ENCODE data around the gene UFD1. TPM values are rescaled to one million over a fixed set of nuclear protein-coding genes. Genes with fewer than 3 reads are reported as not detected.
"Not testable (repeated sequence)": the region's sequence is repeated elsewhere in the genome, so short reads cannot be mapped to it uniquely, and the experiment has no call there.

UFD1 gene
- total RNA-seq, 1 experiment from 2014 or later, result 62.3 TPM

- Mint-ChIP-seq H3K9me3 (ENCODE audit: unreplicated experiment) (no peaks in the 10 kb centered on the region), H3K36me3 (ENCODE audit: insufficient read depth, unreplicated experiment) (peaks cover 37% of the 10 kb centered on the region), H3K27ac (ENCODE audit: low read depth, unreplicated experiment) (no peak overlapping the region), H3K27me3 (ENCODE audit: insufficient read depth, unreplicated experiment) (no peaks in the 10 kb centered on the region), H3K4me3 (ENCODE audit: unreplicated experiment) (no peak overlapping the region), H3K4me1 (ENCODE audit: insufficient read depth, unreplicated experiment) (peaks cover 9% of the 10 kb centered on the region)
- CTCF ChIA-PET, result interaction anchor here (0.6 kb wide), 1 partner anchor 70 kb away, joined by 3 read pairs; no protein-coding TSS in a partner anchor
- no peak for TF ChIP-seq CTCF (IDR thresholded peaks at IDR 0.05; ENCODE audit: unreplicated experiment)
- POLR2A ChIA-PET, result interaction anchor here (7.6 kb wide), 1 partner anchor 9 kb away, joined by 127 read pairs; the partner anchor contains the start of genes HIRA and MRPL40
- BruUV-seq (replicated peaks), result no TSS peak
- no peak for DNase-seq (ENCODE audit: unreplicated experiment)
- intact Hi-C loops (cut with micrococcal nuclease), result no loop called here
Observed at GRCh38 chr22:19442166-19442565, 36.8 kb downstream of the UFD1 start.

- Mint-ChIP-seq H3K9me3 (ENCODE audit: unreplicated experiment) (no peaks in the 10 kb centered on the region), H3K27ac (ENCODE audit: low read depth, unreplicated experiment) (no peak overlapping the region)
Observed at GRCh38 chr22:19440411-19441195, 38.4 kb downstream of the UFD1 start.

GRCh38 chr22:19438298-19438697 is 40.7 kb downstream of the UFD1 start:
- BruUV-seq (replicated peaks), result no TSS peak
- H3K27ac Mint-ChIP-seq (ENCODE audit: low read depth, unreplicated experiment), result no peak overlapping the region
- no peaks in the 10 kb centered on the region for H3K27me3 Mint-ChIP-seq (ENCODE audit: insufficient read depth, unreplicated experiment)
- DNase-seq (ENCODE audit: unreplicated experiment), result no peak
- intact Hi-C loops (cut with micrococcal nuclease), result no loop called here
- CTCF ChIA-PET, result interaction anchor here (0.8 to 1.1 kb wide), 2 partner anchors 36 to 40 kb away, joined by 4 read pairs; no protein-coding TSS in a partner anchor
- H3K36me3 Mint-ChIP-seq (ENCODE audit: insufficient read depth, unreplicated experiment), result peaks cover 51% of the 10 kb centered on the region
- H3K9me3 Mint-ChIP-seq (ENCODE audit: unreplicated experiment), result no peaks in the 10 kb centered on the region
- H3K4me1 Mint-ChIP-seq (ENCODE audit: insufficient read depth, unreplicated experiment), result no peaks in the 10 kb centered on the region
- TF ChIP-seq CTCF (IDR thresholded peaks at IDR 0.05; ENCODE audit: unreplicated experiment), result no peak
- POLR2A ChIA-PET, result interaction anchor here (1.7 kb wide), 1 partner anchor 9 kb away, joined by 3 read pairs; the partner anchor contains the start of gene C22orf39
- no peak overlapping the region for H3K4me3 Mint-ChIP-seq (ENCODE audit: unreplicated experiment)

More at GRCh38 chr22:19440411-19441195, 38.4 kb downstream of the UFD1 start:
- Mint-ChIP-seq H3K4me1 (ENCODE audit: insufficient read depth, unreplicated experiment) (no peaks in the 10 kb centered on the region), H3K36me3 (ENCODE audit: insufficient read depth, unreplicated experiment) (peaks cover 50% of the 10 kb centered on the region), H3K4me3 (ENCODE audit: unreplicated experiment) (no peak overlapping the region), H3K27me3 (ENCODE audit: insufficient read depth, unreplicated experiment) (no peaks in the 10 kb centered on the region)
- no peak for TF ChIP-seq CTCF (IDR thresholded peaks at IDR 0.05; ENCODE audit: unreplicated experiment)
- POLR2A ChIA-PET, result interaction anchor here (0.6 to 0.7 kb wide), 3 partner anchors 10 to 940 kb away, joined by 3 read pairs; no protein-coding TSS in a partner anchor
- DNase-seq (ENCODE audit: unreplicated experiment), result no peak
- BruUV-seq (replicated peaks), result no TSS peak
- intact Hi-C loops (cut with micrococcal nuclease), result no loop called here
- CTCF ChIA-PET, result interaction anchor here (0.7 kb wide), 1 partner anchor 26 kb away, joined by 4 read pairs; no protein-coding TSS in a partner anchor

- H3K4me3 Mint-ChIP-seq (ENCODE audit: unreplicated experiment); H3K9me3 Mint-ChIP-seq (ENCODE audit: unreplicated experiment); H3K27me3 Mint-ChIP-seq (ENCODE audit: insufficient read depth, unreplicated experiment); H3K4me1 Mint-ChIP-seq (ENCODE audit: insufficient read depth, unreplicated experiment); DNase-seq (ENCODE audit: unreplicated experiment); BruUV-seq (replicated peaks); intact Hi-C loops (cut with micrococcal nuclease): not testable (repeated sequence)
- Mint-ChIP-seq H3K27ac (ENCODE audit: low read depth, unreplicated experiment) (peak overlapping the region; percentile 54), H3K36me3 (ENCODE audit: insufficient read depth, unreplicated experiment) (peaks cover 53% of the 10 kb centered on the region)
- ChIA-PET CTCF (interaction anchor here (0.6 kb wide), 1 partner anchor 323 kb away, joined by 3 read pairs; no protein-coding TSS in a partner anchor), POLR2A (interaction anchor here (0.6 to 1.5 kb wide), 2 partner anchors 9 to 43 kb away, joined by 3 to 4 read pairs; partner anchors contain the start of gene CDC45)
Observed at GRCh38 chr22:19436444-19437161, 42.4 kb downstream of the UFD1 start.
